Activated naive CD8-positive, alpha-beta T cell treated with anti-CD3 and anti-CD28 coated beads for 36 hours (primary cell): Measurements from ENCODE around the gene ACSS2. TPM values are rescaled to one million over a fixed set of nuclear protein-coding genes. Genes with fewer than 3 reads are reported as not detected.

ENCODE experiments used
- DNase-seq: peaks from one replicate; pipeline ENCODE4 v3.0.0; 2021
- H3K27ac Mint-ChIP-seq: one replicate; pipeline ENCODE4 v1.8.0; 2022; ENCODE audit warnings: mild to moderate bottlenecking, moderate library complexity, mixed read lengths
- H3K27me3 Mint-ChIP-seq: one replicate; pipeline ENCODE4 v1.8.0; 2022; ENCODE audit warnings: mild to moderate bottlenecking, mixed read lengths
- H3K36me3 Mint-ChIP-seq: one replicate; pipeline ENCODE4 v1.8.0; 2021; ENCODE audit warnings: mild to moderate bottlenecking, mixed read lengths
- H3K4me1 Mint-ChIP-seq: one replicate; pipeline ENCODE4 v1.8.0; 2021; ENCODE audit warnings: mixed read lengths
- H3K4me3 Mint-ChIP-seq: one replicate; pipeline ENCODE4 v1.8.0; 2022; ENCODE audit warnings: mild to moderate bottlenecking, moderate library complexity, mixed read lengths
- H3K9me3 Mint-ChIP-seq: one replicate; pipeline ENCODE4 v1.8.0; 2022; ENCODE audit warnings: mixed read lengths
- total RNA-seq, 2 experiments: library from RNA; stranded (reverse); gene quantifications; one replicate each; pipeline ENCODE4 v1.2.3, GENCODE V29; 2021

Gene ACSS2
- total RNA-seq, 2 experiments from 2014 or later: 8.7 to 11.0 TPM

DNA sequence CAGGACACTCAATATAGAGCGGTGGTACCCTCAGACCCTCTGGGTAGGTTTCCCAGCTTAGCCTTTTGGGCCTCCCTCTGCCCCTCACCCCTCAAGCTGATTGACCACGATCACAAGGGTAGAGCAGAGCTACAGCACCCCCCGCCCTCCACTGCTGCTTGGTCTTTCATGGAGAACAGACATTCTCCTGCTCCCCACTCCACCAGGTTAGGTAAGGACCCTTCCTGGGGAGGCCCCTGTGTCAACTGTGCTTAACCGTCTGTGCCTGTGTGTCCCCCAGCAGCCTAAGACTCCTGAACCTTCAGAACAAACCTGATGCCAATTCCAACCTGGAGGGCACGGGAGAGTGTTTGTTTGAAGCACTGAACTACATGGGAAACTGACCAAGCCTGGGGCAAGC, 91.0 kb downstream of the ACSS2 start:
- H3K4me3 Mint-ChIP-seq: no peak overlapping the region
- no peak for DNase-seq
- no peaks in the 10 kb centered on the region for H3K27me3 Mint-ChIP-seq
- no peaks in the 10 kb centered on the region for H3K9me3 Mint-ChIP-seq
- H3K4me1 Mint-ChIP-seq: no peaks in the 10 kb centered on the region
- no peak overlapping the region for H3K27ac Mint-ChIP-seq
- H3K36me3 Mint-ChIP-seq: no peaks in the 10 kb centered on the region

DNA sequence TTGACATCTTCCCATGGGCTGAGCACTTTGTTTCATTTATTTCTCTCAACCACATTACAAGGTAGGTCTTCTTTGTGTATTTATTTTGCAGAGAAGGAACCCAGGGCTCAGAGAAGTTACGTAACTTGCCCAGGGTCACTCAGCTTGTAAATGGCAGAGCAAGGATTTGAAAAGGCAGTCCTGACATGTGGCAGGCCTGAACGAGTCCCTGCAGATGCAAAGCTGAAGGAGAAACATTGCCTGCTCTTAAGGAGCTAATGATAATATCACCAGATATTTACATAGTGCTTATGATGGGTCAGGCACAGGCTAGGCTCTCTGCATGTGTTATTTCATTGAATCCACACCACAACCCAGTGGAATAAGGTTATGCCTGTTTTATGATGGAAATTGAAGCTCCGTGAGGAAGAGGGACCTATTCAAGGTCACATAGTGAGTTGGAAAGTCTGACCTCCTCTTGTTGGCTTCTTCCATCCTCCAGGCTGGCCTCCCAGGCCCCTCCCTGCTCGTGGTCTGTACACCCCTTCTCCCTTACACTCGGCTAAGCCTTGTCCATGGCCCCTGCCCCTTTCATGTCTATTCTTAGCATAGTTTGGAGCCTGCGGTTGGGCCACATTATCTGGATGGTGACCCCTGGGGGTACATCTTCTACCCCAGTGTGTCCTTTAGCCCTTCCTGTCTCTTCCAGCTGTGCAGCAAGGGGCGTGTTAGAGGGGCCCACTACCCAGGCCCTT, 91.8 kb downstream of the ACSS2 start:
- Mint-ChIP-seq H3K27me3 (no peaks in the 10 kb centered on the region), H3K4me3 (no peak overlapping the region), H3K36me3 (no peaks in the 10 kb centered on the region), H3K27ac (no peak overlapping the region), H3K9me3 (no peaks in the 10 kb centered on the region), H3K4me1 (no peaks in the 10 kb centered on the region)
- DNase-seq: no peak

- H3K27me3 Mint-ChIP-seq: no peaks in the 10 kb centered on the region
- H3K9me3 Mint-ChIP-seq: no peaks in the 10 kb centered on the region
Measured at GRCh38 chr20:34970193-34970840, 93.9 kb downstream of the ACSS2 start.

DNA sequence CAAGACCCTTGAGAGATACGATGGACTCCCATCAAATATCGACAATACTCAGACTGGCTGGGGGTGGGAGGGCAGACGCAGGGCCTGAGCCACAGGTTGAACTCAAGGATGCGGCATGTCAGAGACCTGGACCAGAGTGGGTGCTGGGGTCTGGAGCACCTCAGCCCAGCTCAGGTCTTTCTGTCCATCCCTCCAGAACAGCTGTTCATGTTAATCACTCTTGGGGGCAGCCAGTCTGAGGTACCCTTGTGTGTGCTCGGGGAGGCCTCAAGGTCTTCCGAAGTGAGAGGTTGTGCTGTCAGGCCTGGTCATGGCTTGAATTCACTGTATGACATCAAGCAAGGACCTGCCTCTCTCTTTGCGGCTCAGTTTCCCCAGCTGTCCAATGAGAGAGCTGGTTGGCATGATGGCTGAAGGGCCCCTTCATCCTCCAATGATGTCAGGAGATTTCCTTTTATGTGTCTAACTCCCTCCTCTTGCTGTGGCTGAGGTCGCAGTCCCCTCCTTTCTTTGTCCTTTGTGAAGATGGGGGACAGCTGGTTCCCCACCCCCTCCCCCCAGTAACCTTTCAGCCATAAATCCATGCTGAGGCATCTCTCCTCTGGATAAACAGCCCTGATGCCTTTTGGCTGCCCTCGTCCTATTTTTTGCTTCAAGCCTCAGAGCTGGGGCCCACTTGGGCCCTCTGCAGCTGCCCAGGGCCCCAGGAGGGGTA, 94.6 kb downstream of the ACSS2 start:
- Mint-ChIP-seq H3K27ac (no peak overlapping the region), H3K4me1 (no peaks in the 10 kb centered on the region), H3K36me3 (no peaks in the 10 kb centered on the region), H3K27me3 (no peaks in the 10 kb centered on the region), H3K9me3 (no peaks in the 10 kb centered on the region), H3K4me3 (no peak overlapping the region)
- no peak for DNase-seq

More at GRCh38 chr20:34970193-34970840, 93.9 kb downstream of the ACSS2 start:
- Mint-ChIP-seq H3K27ac (no peak overlapping the region), H3K4me3 (no peak overlapping the region), H3K4me1 (no peaks in the 10 kb centered on the region), H3K36me3 (no peaks in the 10 kb centered on the region)
- DNase-seq: no peak

DNA sequence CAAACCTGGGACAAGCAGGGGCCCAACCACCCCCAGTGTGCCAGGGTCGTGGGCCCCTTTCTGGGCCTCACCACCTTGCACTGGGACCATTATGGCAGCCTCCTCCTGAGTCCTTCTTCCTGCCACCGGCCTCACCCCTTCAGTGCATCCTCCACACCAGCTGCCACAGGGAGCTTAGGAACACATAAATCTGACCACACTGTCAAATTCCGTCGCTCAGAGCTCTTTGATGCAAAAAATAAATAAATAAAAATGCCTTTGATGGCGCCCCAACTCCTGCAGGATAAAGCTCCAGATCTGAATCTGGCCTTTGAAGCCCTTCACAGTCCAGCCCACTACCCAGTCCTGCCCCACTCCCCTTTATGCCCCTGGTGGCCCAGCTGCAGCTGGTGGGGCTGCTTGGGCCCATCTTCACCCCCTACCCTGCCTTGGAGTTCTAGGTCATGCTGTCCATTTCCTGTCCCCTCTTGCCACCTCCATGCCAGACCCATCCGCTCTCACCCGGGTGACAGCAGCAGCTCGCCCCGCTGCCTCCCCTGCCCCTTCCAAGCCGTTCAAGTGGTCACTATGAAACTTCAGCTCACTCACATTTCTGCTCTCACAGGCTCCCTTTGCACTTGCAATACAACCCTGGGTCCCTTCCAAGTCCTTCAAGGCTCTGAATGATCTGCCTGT, 95.3 kb downstream of the ACSS2 start:
- Mint-ChIP-seq H3K4me3 (no peak overlapping the region), H3K27ac (no peak overlapping the region), H3K4me1 (no peaks in the 10 kb centered on the region), H3K36me3 (no peaks in the 10 kb centered on the region), H3K9me3 (no peaks in the 10 kb centered on the region), H3K27me3 (no peaks in the 10 kb centered on the region)
- no peak for DNase-seq

- DNase-seq: no peak
- H3K4me3 Mint-ChIP-seq: no peak overlapping the region
- no peak overlapping the region for H3K27ac Mint-ChIP-seq
- H3K36me3 Mint-ChIP-seq: no peaks in the 10 kb centered on the region
- H3K4me1 Mint-ChIP-seq: no peaks in the 10 kb centered on the region
- H3K9me3 Mint-ChIP-seq: no peaks in the 10 kb centered on the region
- peaks cover 11% of the 10 kb centered on the region for H3K27me3 Mint-ChIP-seq
Measured at GRCh38 chr20:34974246-34974645, 97.8 kb downstream of the ACSS2 start.

- Mint-ChIP-seq H3K27me3 (peaks cover 14% of the 10 kb centered on the region), H3K4me1 (no peaks in the 10 kb centered on the region), H3K36me3 (no peaks in the 10 kb centered on the region), H3K4me3 (no peak overlapping the region), H3K9me3 (no peaks in the 10 kb centered on the region), H3K27ac (no peak overlapping the region)
- no peak for DNase-seq
Measured at GRCh38 chr20:34976286-34976685, 99.9 kb downstream of the ACSS2 start.

Other genes with a start within 250 kb of the ACSS2 start
- gene PIGU, start 199.5 kb upstream of the ACSS2 start, total RNA-seq: 10 to 100 TPM; 18.7 to 19.3 TPM
- 1 to 10 TPM; 2.6 to 2.9 TPM for gene TP53INP2, start 172.3 kb upstream of the ACSS2 start, total RNA-seq
- 10 to 100 TPM; 17.3 to 19.5 TPM for gene NCOA6, start 51.0 kb upstream of the ACSS2 start, total RNA-seq
- 10 to 100 TPM; 10.5 to 10.9 TPM for gene GGT7, start 3.8 kb upstream of the ACSS2 start, total RNA-seq
- gene GSS, start 79.2 kb downstream of the ACSS2 start, total RNA-seq: 10 to 100 TPM; 48.0 to 50.3 TPM
- gene MYH7B, start 79.3 kb downstream of the ACSS2 start, total RNA-seq: under 1 TPM; 0.30 to 0.33 TPM
- gene TRPC4AP, start 216.2 kb downstream of the ACSS2 start, total RNA-seq: 10 to 100 TPM; 39.6 to 43.1 TPM